22Rv1 (cell line): Measurements from ENCODE around the gene NCOA3.

Experiments
- CTCF ChIP-seq: fragments of 450-650 bp; IDR thresholded peaks from 2 replicates; pipeline ENCODE4 v1.5.1; 2017; ENCODE audit warnings: mild to moderate bottlenecking
- ZFX ChIP-seq: fragments of 450-650 bp; IDR thresholded peaks from 2 replicates; pipeline ENCODE4 v1.6.1; 2017; ENCODE audit warnings: antibody characterized with exemption, borderline replicate concordance

GRCh38 chr20:47509104-47509661 lies 7.5 kb downstream of the NCOA3 start:
- no peak for TF ChIP-seq CTCF
- no peak for TF ChIP-seq ZFX
